ENCODE results near the gene PDZD4. TPM values are rescaled to one million over a fixed set of nuclear protein-coding genes. Genes with fewer than 3 reads are reported as not detected.

PDZD4 gene
- total and polyA plus RNA-seq, 2 donors from 2014 or later: 4.7 to 7.0 TPM

DNA sequence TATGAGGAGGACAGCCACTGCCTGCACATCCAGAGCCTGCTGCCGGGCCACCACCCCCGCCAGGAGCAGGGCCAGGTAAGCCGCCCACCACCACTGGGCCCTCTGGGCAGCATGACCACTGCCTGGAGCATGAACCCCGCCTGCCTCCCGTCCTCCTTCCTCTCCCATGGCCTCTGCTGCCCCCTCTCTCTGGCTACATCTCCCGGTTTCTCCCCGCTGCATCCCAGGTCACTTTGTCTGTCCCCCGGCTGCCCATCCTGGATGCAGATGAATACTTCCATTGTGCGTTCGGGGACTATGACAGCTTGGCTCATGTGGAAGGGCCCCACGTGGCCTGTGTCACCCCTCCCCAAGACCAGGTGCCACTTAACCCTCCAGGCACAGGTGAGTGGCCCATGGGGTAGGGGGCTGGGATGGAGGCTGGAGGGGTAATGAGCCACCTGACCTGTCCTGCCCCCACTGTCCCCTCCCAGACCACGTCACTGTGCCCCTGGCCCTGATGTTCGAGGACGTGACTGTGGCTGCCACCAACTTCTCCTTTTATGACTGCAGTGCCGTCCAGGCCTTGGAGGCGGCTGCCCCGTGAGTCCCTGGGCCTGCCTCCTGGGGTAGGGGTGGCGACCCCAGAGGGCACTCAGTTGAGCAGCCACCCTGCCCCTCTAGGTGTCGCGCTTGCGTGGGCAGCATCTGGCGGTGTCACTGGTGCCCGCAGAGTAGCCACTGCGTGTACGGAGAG, 60.3 kb downstream of the PDZD4 start:
- Histone ChIP-seq H3K27ac (ENCODE audit: low read depth in 2 of 2, low read length in 2 of 2) (no peak overlapping the region), H3K27me3 (ENCODE audit: control insufficient read depth, insufficient read depth, low read length) (no peaks in the 10 kb centered on the region), H3K9ac (ENCODE audit: low read length in 3 of 3) (no peak overlapping the region), H3K4me1 (ENCODE audit: control insufficient read depth in 2 of 3, insufficient read depth in 2 of 3, low read depth in 1 of 3, low read length in 3 of 3) (no peaks in the 10 kb centered on the region), H3K36me3 (ENCODE audit: control insufficient read depth in 2 of 3, insufficient read depth in 3 of 3, low read length in 3 of 3) (no peaks in the 10 kb centered on the region), H3K4me3 (ENCODE audit: low read length in 3 of 3) (no peak overlapping the region), H3K9me3 (ENCODE audit: control insufficient read depth in 2 of 3, insufficient read depth in 1 of 3, low read length in 3 of 3) (no peaks in the 10 kb centered on the region)
- intact Hi-C loops (cut with DNase I): loop anchor here (10.0 kb wide), 1 partner anchor 185 kb away; no protein-coding TSS in a partner anchor
- FAIRE-seq: no peak
- TF ChIP-seq, protein P1, sequence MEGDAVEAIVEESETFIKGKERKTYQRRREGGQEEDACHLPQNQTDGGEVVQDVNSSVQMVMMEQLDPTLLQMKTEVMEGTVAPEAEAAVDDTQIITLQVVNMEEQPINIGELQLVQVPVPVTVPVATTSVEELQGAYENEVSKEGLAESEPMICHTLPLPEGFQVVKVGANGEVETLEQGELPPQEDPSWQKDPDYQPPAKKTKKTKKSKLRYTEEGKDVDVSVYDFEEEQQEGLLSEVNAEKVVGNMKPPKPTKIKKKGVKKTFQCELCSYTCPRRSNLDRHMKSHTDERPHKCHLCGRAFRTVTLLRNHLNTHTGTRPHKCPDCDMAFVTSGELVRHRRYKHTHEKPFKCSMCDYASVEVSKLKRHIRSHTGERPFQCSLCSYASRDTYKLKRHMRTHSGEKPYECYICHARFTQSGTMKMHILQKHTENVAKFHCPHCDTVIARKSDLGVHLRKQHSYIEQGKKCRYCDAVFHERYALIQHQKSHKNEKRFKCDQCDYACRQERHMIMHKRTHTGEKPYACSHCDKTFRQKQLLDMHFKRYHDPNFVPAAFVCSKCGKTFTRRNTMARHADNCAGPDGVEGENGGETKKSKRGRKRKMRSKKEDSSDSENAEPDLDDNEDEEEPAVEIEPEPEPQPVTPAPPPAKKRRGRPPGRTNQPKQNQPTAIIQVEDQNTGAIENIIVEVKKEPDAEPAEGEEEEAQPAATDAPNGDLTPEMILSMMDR (IDR thresholded peaks at IDR 0.05; ENCODE audit: borderline replicate concordance, extremely low read depth, insufficient read depth): no peak
- peak in 1 of 5 donors; percentile 24 for DNase-seq

DNA sequence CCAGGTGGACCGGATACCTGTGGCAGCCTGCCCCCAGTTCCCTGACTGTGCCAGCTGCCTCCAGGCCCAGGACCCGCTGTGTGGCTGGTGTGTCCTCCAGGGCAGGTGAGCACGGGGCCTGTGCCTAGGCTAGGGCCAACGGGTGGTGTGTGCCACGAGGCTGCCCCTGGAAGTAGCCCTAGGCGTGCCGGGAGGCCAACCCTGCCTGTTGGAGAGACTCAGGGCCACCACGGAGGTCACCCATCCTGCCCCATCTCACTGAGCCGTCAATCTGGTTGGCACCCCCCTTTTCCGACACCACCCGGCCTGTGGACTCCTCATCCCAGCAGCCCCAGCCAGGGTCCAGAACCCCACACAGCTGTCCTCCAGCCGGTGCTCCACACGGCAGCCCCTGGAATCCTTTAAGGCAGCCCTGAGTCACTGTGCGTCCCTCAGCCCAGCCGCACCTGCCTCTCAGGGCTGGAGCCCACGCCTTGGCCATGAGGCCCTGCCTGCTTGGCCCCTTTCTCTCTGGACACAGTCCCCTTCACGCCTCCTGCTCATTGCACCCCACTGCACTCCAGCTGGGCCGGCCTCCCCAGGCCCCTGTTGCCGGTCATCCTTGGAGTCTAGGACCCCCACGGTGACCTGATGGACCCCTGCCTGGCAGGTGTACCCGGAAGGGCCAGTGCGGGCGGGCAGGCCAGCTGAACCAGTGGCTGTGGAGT, 61.0 kb downstream of the PDZD4 start:
- H3K36me3 ChIP-seq (ENCODE audit: control insufficient read depth in 2 of 3, insufficient read depth in 3 of 3, low read length in 3 of 3): no peaks in the 10 kb centered on the region
- H3K9me3 ChIP-seq (ENCODE audit: control insufficient read depth in 2 of 3, insufficient read depth in 1 of 3, low read length in 3 of 3): no peaks in the 10 kb centered on the region
- no peak overlapping the region for H3K4me3 ChIP-seq (ENCODE audit: low read length in 3 of 3)
- H3K4me1 ChIP-seq (ENCODE audit: control insufficient read depth in 2 of 3, insufficient read depth in 2 of 3, low read depth in 1 of 3, low read length in 3 of 3): no peaks in the 10 kb centered on the region
- TF ChIP-seq, protein P1 (IDR thresholded peaks at IDR 0.05; ENCODE audit: borderline replicate concordance, extremely low read depth, insufficient read depth): no peak
- peak in 2 of 5 donors; percentile 18 to 75 for DNase-seq
- intact Hi-C loops (cut with DNase I): loop anchor here (10.0 kb wide), 1 partner anchor 185 kb away; no protein-coding TSS in a partner anchor
- H3K27ac ChIP-seq (ENCODE audit: low read depth in 2 of 2, low read length in 2 of 2): no peak overlapping the region
- FAIRE-seq: no peak
- no peaks in the 10 kb centered on the region for H3K27me3 ChIP-seq (ENCODE audit: control insufficient read depth, insufficient read depth, low read length)
- no peak overlapping the region for H3K9ac ChIP-seq (ENCODE audit: low read length in 3 of 3)

DNA sequence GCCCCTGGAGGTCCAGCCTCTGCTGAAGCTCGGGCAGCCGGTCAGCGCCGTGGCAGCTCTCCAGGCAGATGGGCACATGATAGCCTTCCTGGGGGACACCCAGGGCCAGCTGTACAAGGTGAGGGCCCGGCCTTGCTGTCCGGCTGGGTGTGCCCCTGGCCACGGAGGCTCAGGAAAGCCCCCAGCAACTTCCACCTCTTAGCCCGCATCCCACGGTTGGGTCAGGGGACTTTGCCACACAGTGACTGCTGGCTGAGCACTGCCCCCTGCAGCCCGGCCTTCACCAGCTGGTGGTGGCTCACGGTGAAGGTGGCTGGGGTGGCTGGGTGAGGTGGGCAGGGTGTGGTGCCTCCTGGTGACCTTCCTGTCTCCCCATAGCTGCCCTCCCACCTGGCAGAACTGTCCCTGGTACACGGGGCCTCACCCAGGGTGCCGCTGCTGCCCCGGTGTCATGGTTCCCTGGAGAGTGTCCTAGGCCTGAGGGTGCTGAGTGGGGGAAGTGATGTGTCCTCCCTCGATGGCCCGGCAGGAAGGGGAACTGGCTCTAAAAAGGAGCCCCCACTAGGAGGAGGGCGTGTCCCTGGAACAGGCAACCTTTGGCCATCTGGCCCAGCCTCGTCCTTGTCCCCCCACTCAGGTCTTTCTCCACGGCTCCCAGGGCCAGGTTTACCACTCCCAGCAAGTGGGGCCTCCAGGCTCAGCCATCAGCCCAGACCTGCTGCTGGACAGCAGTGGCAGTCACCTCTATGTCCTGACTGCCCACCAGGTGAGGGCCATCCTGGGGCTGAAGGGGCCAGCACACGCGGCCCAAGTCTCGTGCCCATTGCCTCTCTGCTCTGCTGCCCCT, 61.8 kb downstream of the PDZD4 start:
- TF ChIP-seq, protein P1 (IDR thresholded peaks at IDR 0.05; ENCODE audit: borderline replicate concordance, extremely low read depth, insufficient read depth): no peak
- no peaks in the 10 kb centered on the region for H3K9me3 ChIP-seq (ENCODE audit: control insufficient read depth in 2 of 3, insufficient read depth in 1 of 3, low read length in 3 of 3)
- H3K36me3 ChIP-seq (ENCODE audit: control insufficient read depth in 2 of 3, insufficient read depth in 3 of 3, low read length in 3 of 3): no peaks in the 10 kb centered on the region
- H3K27ac ChIP-seq (ENCODE audit: low read depth in 2 of 2, low read length in 2 of 2): no peak overlapping the region
- no peak for FAIRE-seq
- DNase-seq: peak in 2 of 5 donors; percentile 26 to 73
- H3K4me1 ChIP-seq (ENCODE audit: control insufficient read depth in 2 of 3, insufficient read depth in 2 of 3, low read depth in 1 of 3, low read length in 3 of 3): no peaks in the 10 kb centered on the region
- no peak overlapping the region for H3K9ac ChIP-seq (ENCODE audit: low read length in 3 of 3)
- intact Hi-C loops (cut with DNase I): loop anchor here (10.0 kb wide), 1 partner anchor 186 kb away; no protein-coding TSS in a partner anchor
- H3K4me3 ChIP-seq (ENCODE audit: low read length in 3 of 3): no peak overlapping the region
- no peaks in the 10 kb centered on the region for H3K27me3 ChIP-seq (ENCODE audit: control insufficient read depth, insufficient read depth, low read length)
